Neural progenitor cell (in vitro differentiated cells): Measurements from ENCODE around the gene PKD1L1. TPM values are rescaled to one million over a fixed set of nuclear protein-coding genes. Genes with fewer than 3 reads are reported as not detected.

ENCODE experiments used
- DNase-seq: peaks from one replicate; pipeline ENCODE4 v3.0.0-alpha.2; 2016; ENCODE audit warnings: low spot score
- H2AFZ ChIP-seq: fragments of 200-600 bp; sonication (generic); replicated peaks from 2 replicates; pipeline ENCODE4 v1.6.1; 2016; ENCODE audit warnings: antibody characterized with exemption
- H3F3A ChIP-seq: fragments of 200-600 bp; sonication (generic); 2 replicates; pipeline ENCODE4 v1.6.1; 2016; ENCODE audit warnings: antibody characterized with exemption, low read depth
- H3K27ac ChIP-seq: fragments of 200-600 bp; sonication (generic); 2 replicates; pipeline ENCODE4 v1.5.1; 2016; ENCODE audit warnings: mild to moderate bottlenecking
- H3K27me3 ChIP-seq: fragments of 200-600 bp; sonication (generic); 2 replicates; pipeline ENCODE4 v1.6.1; 2016; ENCODE audit warnings: mild to moderate bottlenecking, moderate library complexity
- H3K36me3 ChIP-seq: fragments of 200-600 bp; sonication (generic); 2 replicates; pipeline ENCODE4 v1.5.1; 2016
- H3K4me1 ChIP-seq: fragments of 200-600 bp; sonication (generic); 2 replicates; pipeline ENCODE4 v1.6.1; 2016; ENCODE audit warnings: mixed run types
- H3K4me2 ChIP-seq: fragments of 200-600 bp; sonication (generic); 2 replicates; pipeline ENCODE4 v1.6.1; 2016
- H3K4me3 ChIP-seq: fragments of 200-600 bp; sonication (generic); 2 replicates; pipeline ENCODE4 v1.5.1; 2016
- H3K79me2 ChIP-seq: fragments of 200-600 bp; sonication (generic); 2 replicates; pipeline ENCODE4 v1.6.1; 2016; ENCODE audit warnings: low read depth
- H3K9ac ChIP-seq: fragments of 200-600 bp; sonication (generic); 2 replicates; pipeline ENCODE4 v1.6.1; 2016
- H3K9me3 ChIP-seq: fragments of 200-600 bp; sonication (generic); 2 replicates; pipeline ENCODE4 v1.5.1; 2016; ENCODE audit warnings: low read depth
- H4K20me1 ChIP-seq: fragments of 200-600 bp; sonication (generic); 2 replicates; pipeline ENCODE4 v1.6.1; 2016; ENCODE audit warnings: low read depth
- H3K27ac Mint-ChIP-seq: 3 replicates; pipeline ENCODE4 v1.8.0; 2021; ENCODE audit warnings: mixed read lengths
- H3K27me3 Mint-ChIP-seq: 2 replicates; pipeline ENCODE4 v1.8.0; 2022; ENCODE audit warnings: low read depth, mild to moderate bottlenecking, inconsistent platforms, moderate library complexity, mixed read lengths; ENCODE audit not compliant: insufficient read depth
- H3K36me3 Mint-ChIP-seq: 3 replicates; pipeline ENCODE4 v1.8.0; 2021; ENCODE audit warnings: mixed read lengths
- H3K4me1 Mint-ChIP-seq: 3 replicates; pipeline ENCODE4 v1.8.0; 2021; ENCODE audit warnings: mixed read lengths
- H3K4me3 Mint-ChIP-seq: 3 replicates; pipeline ENCODE4 v1.8.0; 2021; ENCODE audit warnings: mild to moderate bottlenecking, moderate library complexity, mixed read lengths
- H3K9me3 Mint-ChIP-seq: 3 replicates; pipeline ENCODE4 v1.8.0; 2020; ENCODE audit warnings: mixed read lengths
- CTCF ChIP-seq: fragments of 200-600 bp; sonication (generic); IDR thresholded peaks from 2 replicates; pipeline ENCODE4 v1.5.1; 2017; ENCODE audit warnings: antibody characterized with exemption, mild to moderate bottlenecking
- EZH2 ChIP-seq: fragments of 200-600 bp; sonication (generic); IDR thresholded peaks from 2 replicates; pipeline ENCODE4 v1.6.1; 2017; ENCODE audit warnings: antibody characterized with exemption, mild to moderate bottlenecking, moderate library complexity
- EZH2phosphoT487 ChIP-seq: fragments of 200-600 bp; sonication (generic); IDR thresholded peaks from 2 replicates; pipeline ENCODE4 v1.6.1; 2017; ENCODE audit warnings: antibody characterized with exemption
- total RNA-seq: library from RNA; depleted of rRNA; stranded (reverse); fragments of >200 nt; gene quantifications from 2 replicates; pipeline ENCODE4 v1.2.3, GENCODE V29; 2015; ENCODE audit warnings: low replicate concordance

PKD1L1 gene
- total RNA-seq, 1 donor from 2014 or later = 0.07 TPM

GRCh38 chr7:47783456-47784223 lies 164.6 kb downstream of the PKD1L1 start:
- no peaks in the 10 kb centered on the region for H3K9me3 ChIP-seq
- H3K4me1 ChIP-seq = peaks cover 4% of the 10 kb centered on the region
- no peak overlapping the region for H3K27ac ChIP-seq
- no peaks in the 10 kb centered on the region for H3K27me3 ChIP-seq
- no peak overlapping the region for H3K27ac Mint-ChIP-seq
- H3K27me3 Mint-ChIP-seq = no peaks in the 10 kb centered on the region
- peaks cover 4% of the 10 kb centered on the region for H3K9me3 Mint-ChIP-seq
- no peak for DNase-seq
- H3F3A ChIP-seq = no peaks in the 10 kb centered on the region
- no peak overlapping the region for H3K9ac ChIP-seq
- no peak overlapping the region for H3K4me2 ChIP-seq
- H3K4me3 ChIP-seq = no peak overlapping the region
- no peak overlapping the region for H3K4me3 Mint-ChIP-seq
- H3K79me2 ChIP-seq = no peaks in the 10 kb centered on the region
- H2AFZ ChIP-seq = no peak overlapping the region
- H4K20me1 ChIP-seq = no peaks in the 10 kb centered on the region
- H3K36me3 ChIP-seq = no peaks in the 10 kb centered on the region
- TF ChIP-seq EZH2phosphoT487 (no peak), EZH2 (no peak), CTCF (no peak)
- no peaks in the 10 kb centered on the region for H3K36me3 Mint-ChIP-seq
- peaks cover 30% of the 10 kb centered on the region for H3K4me1 Mint-ChIP-seq

- no peaks in the 10 kb centered on the region for H3K36me3 ChIP-seq
- H3K4me3 Mint-ChIP-seq = no peak overlapping the region
- peaks cover 30% of the 10 kb centered on the region for H3K4me1 Mint-ChIP-seq
- H3F3A ChIP-seq = no peaks in the 10 kb centered on the region
- DNase-seq = no peak
- peaks cover 5% of the 10 kb centered on the region for H3K9me3 Mint-ChIP-seq
- H3K36me3 Mint-ChIP-seq = no peaks in the 10 kb centered on the region
- H3K79me2 ChIP-seq = no peaks in the 10 kb centered on the region
- H4K20me1 ChIP-seq = no peaks in the 10 kb centered on the region
- no peak overlapping the region for H3K4me2 ChIP-seq
- no peaks in the 10 kb centered on the region for H3K27me3 Mint-ChIP-seq
- H2AFZ ChIP-seq = no peak overlapping the region
- no peak for TF ChIP-seq EZH2
- TF ChIP-seq CTCF = no peak
- no peak for TF ChIP-seq EZH2phosphoT487
- no peaks in the 10 kb centered on the region for H3K27me3 ChIP-seq
- H3K27ac ChIP-seq = no peak overlapping the region
- no peaks in the 10 kb centered on the region for H3K9me3 ChIP-seq
- H3K4me3 ChIP-seq = no peak overlapping the region
- no peak overlapping the region for H3K9ac ChIP-seq
- no peak overlapping the region for H3K27ac Mint-ChIP-seq
- peaks cover 4% of the 10 kb centered on the region for H3K4me1 ChIP-seq
Measured at GRCh38 chr7:47782792-47783191, 165.5 kb downstream of the PKD1L1 start.

- no peaks in the 10 kb centered on the region for H3K36me3 ChIP-seq
- Mint-ChIP-seq H3K27me3 (no peaks in the 10 kb centered on the region), H3K9me3 (peaks cover 8% of the 10 kb centered on the region), H3K36me3 (no peaks in the 10 kb centered on the region), H3K4me3 (no peak overlapping the region), H3K27ac (no peak overlapping the region), H3K4me1 (peaks cover 27% of the 10 kb centered on the region)
- no peaks in the 10 kb centered on the region for H3K27me3 ChIP-seq
- H3K27ac ChIP-seq = no peak overlapping the region
- no peak for DNase-seq
- no peaks in the 10 kb centered on the region for H4K20me1 ChIP-seq
- H3K79me2 ChIP-seq = no peaks in the 10 kb centered on the region
- H3K9me3 ChIP-seq = no peaks in the 10 kb centered on the region
- TF ChIP-seq EZH2 = no peak
- no peak for TF ChIP-seq EZH2phosphoT487
- TF ChIP-seq CTCF = no peak
- no peak overlapping the region for H3K4me2 ChIP-seq
- no peak overlapping the region for H2AFZ ChIP-seq
- peaks cover 4% of the 10 kb centered on the region for H3K4me1 ChIP-seq
- no peak overlapping the region for H3K4me3 ChIP-seq
- no peaks in the 10 kb centered on the region for H3F3A ChIP-seq
- H3K9ac ChIP-seq = no peak overlapping the region
Measured at GRCh38 chr7:47782022-47782421, 166.2 kb downstream of the PKD1L1 start.
